Heart left ventricle (tissue), 13 donors: Measurements from ENCODE around the gene BDH1.

Source experiments
- CTCF ChIP-seq, 12 donors: fragments of 200-600 bp; sonication (generic) in 4 of 12; IDR thresholded peaks; one replicate each; pipeline versions ENCODE4 v1.5.0 to v1.8.0; 2018 to 2022; ENCODE audit warnings: antibody characterized with exemption in 12 of 12, mild to moderate bottlenecking in 5 of 12
- POLR2A ChIP-seq, 2 donors: fragments of 450-650 bp; IDR thresholded peaks; one replicate each; pipeline ENCODE4 v1.6.1; 2017; ENCODE audit warnings: antibody characterized with exemption in 2 of 2, mild to moderate bottlenecking in 2 of 2, moderate library complexity in 2 of 2
- donor health status: ischemic (EF 13 %, LVEDD 7.1; RV severe dilation, severe dysfunction).
- donor health status: DM: no; HTN: yes; CAD: no.
- donor health status: DM: no; HTN: no; CAD: no.
- donor health status: ischemic (EF 25% LVEDD 6.9; RV normal size, moderate dysfunction).
- donor health status: ischemic (EF 25% LVEDD 5.7; RV mildly dilated, moderate dysfunction).
- donor health status: ischemic (EF 35%, LVEDD 5.7; RV mildly dilated, moderate dysfunction).
- donor health status: nonischemic (EF 11% LVEDD 7.7; RV severe dilation, severe dysfunction).
- donor health status: DM: yes; HTN: yes; CAD: no.
- donor health status: PGD.
- donor health status: ischemic (EF 29% LVEDD 5.4; RV normal size, mild dysfunction).
- donor health status: nonischemic (EF 23%, LVEDD 6.1; RV moderate dilation, normal function).

GRCh38 chr3:197554562-197555280, 1.0 kb downstream of the BDH1 start:
- TF ChIP-seq CTCF (IDR thresholded peaks at IDR 0.05) (peak; percentile 32 to 78 (median 53)), POLR2A (IDR thresholded peaks at IDR 0.05) (peak in 1 of 2 donors; percentile 30)
